Heart right ventricle (tissue), 16 donors: ENCODE results near the gene ME3. TPM values are rescaled to one million over a fixed set of nuclear protein-coding genes. Genes with fewer than 3 reads are reported as not detected.

Experiments
- ATAC-seq, 8 donors: fragments of 200-7000 bp; cut with Tn5 transposase; one replicate each; pipeline ENCODE4 v1.9.1; 2020; ENCODE audit warnings: mild to moderate bottlenecking in 8 of 8, moderate library complexity in 8 of 8, moderate number of reproducible peaks in 1 of 8
- DNase-seq, 2 donors: peaks; one replicate each; pipeline ENCODE4 v3.0.0-alpha.2; 2020
- H3K27ac ChIP-seq, 10 donors: fragments of 200-600 bp; sonication (generic) in 2 of 10; one replicate each; pipeline versions ENCODE4 v1.5.0 to v1.8.0; 2020 to 2022; ENCODE audit warnings: mild to moderate bottlenecking in 3 of 10
- H3K27me3 ChIP-seq, 7 donors: fragments of 200-600 bp; one replicate each; pipeline ENCODE4 v1.8.0; 2021 to 2022; ENCODE audit warnings: mild to moderate bottlenecking in 2 of 7
- H3K36me3 ChIP-seq, 9 donors: fragments of 200-600 bp; sonication (generic) in 1 of 9; one replicate each; pipeline versions ENCODE4 v1.5.0 to v1.8.0; 2020 to 2022; ENCODE audit warnings: mild to moderate bottlenecking in 2 of 9
- H3K4me1 ChIP-seq, 9 donors: fragments of 200-600 bp; sonication (generic) in 1 of 9; one replicate each; pipeline versions ENCODE4 v1.5.0 to v1.8.0; 2020 to 2022; ENCODE audit warnings: mild to moderate bottlenecking in 4 of 9
- H3K4me3 ChIP-seq, 10 donors: fragments of 200-600 bp; sonication (generic) in 2 of 10; one replicate each; pipeline versions ENCODE4 v1.5.0 to v1.8.0; 2020 to 2022; ENCODE audit warnings: mild to moderate bottlenecking in 7 of 10, moderate library complexity in 2 of 10
- H3K9me3 ChIP-seq, 11 donors: fragments of 200-600 bp in 10 of 11; sonication (generic) in 2 of 11; one replicate each; pipeline versions ENCODE4 v1.5.0 to v1.8.0; 2013 to 2022; ENCODE audit warnings: mild to moderate bottlenecking in 2 of 11, control low read depth in 1 of 11, moderate library complexity in 1 of 11
- WGBS, 2 donors: extraction: QIAGEN DNeasy Blood & Tissue Kit; methylation state at CpG; one replicate each; pipeline ENCODE4 v1.1.7; 2013; ENCODE audit warnings: inconsistent platforms in 1 of 2; 5-methylcytosine and 5-hydroxymethylcytosine counted together
- intact Hi-C, 10 donors: fragments of 100-400 bp; cut with DNase I; formaldehyde crosslinking; loops; one replicate each; pipeline versions ENCODE4 v1.11.1 to v1.14.2; 2022
- polyA plus RNA-seq, 2 donors: library from polyadenylated mRNA; stranded (reverse); fragments of 200-250 nt; gene quantifications; one replicate each; pipeline ENCODE4 v1.2.3, GENCODE V29; 2013
- total RNA-seq, 10 donors: library from RNA; stranded (reverse); fragmentation: NEBNext Ultra II Directional in 3 of 10; extraction: Animal tissue kit (Norgen Biotek cat#: 25700) in 3 of 10; gene quantifications; one replicate each; pipeline versions ENCODE4 v1.2.1 to v1.2.4, GENCODE V29; 2021 to 2023
- TF ChIP-seq, protein P1 (sequence below), 9 donors: fragments of 200-600 bp; sonication (generic) in 2 of 9; IDR thresholded peaks; one replicate each; pipeline versions ENCODE4 v1.5.0 to v1.8.0; 2021 to 2022; ENCODE audit warnings: antibody characterized with exemption in 9 of 9, mild to moderate bottlenecking in 5 of 9, moderate library complexity in 1 of 9
- donor health status: Arrhythmogenic right ventricular cardiomyopathy.
- donor health status: ischemic (EF 13 %, LVEDD 7.1; RV severe dilation, severe dysfunction).
- donor health status: healthy with polysubstance abuse.
- donor health status: DM: no; HTN: yes; CAD: no.
- donor health status: DM: no; HTN: no; CAD: no.
- donor health status: ischemic (EF 25% LVEDD 6.9; RV normal size, moderate dysfunction).
- donor health status: ischemic (EF 25% LVEDD 5.7; RV mildly dilated, moderate dysfunction).
- donor health status: healthy.
- donor health status: DM: yes; HTN: yes; CAD: no.
- donor health status: Ischemic cardiomyopathy.
- donor health status: ischemic (EF 35%, LVEDD 5.7; RV mildly dilated, moderate dysfunction).
- donor health status: nonischemic (EF 11% LVEDD 7.7; RV severe dilation, severe dysfunction).
- donor health status: DM: yes; HTN: yes; CAD: no.
- donor health status: PGD.
- donor health status: ischemic (EF 29% LVEDD 5.4; RV normal size, mild dysfunction).
- donor health status: nonischemic (EF 23%, LVEDD 6.1; RV moderate dilation, normal function).

Gene ME3
- total and polyA plus RNA-seq, 12 donors, result 17.2 to 46.8 (median 33.7) TPM

- Histone ChIP-seq H3K4me3 (no peak overlapping the region), H3K27ac (peak overlapping the region in 5 of 10 donors; percentile 14 to 38 (median 32)), H3K27me3 (no peaks in the 10 kb centered on the region), H3K4me1 (peaks cover 0 to 45% (median 8%) of the 10 kb centered on the region in 9 donors), H3K36me3 (no peaks in the 10 kb centered on the region), H3K9me3 (no peaks in the 10 kb centered on the region)
- DNase-seq (peak in 1 of 2 donors; percentile 23), ATAC-seq (peak; percentile 38 to 89 (median 86))
- TF ChIP-seq, protein P1, sequence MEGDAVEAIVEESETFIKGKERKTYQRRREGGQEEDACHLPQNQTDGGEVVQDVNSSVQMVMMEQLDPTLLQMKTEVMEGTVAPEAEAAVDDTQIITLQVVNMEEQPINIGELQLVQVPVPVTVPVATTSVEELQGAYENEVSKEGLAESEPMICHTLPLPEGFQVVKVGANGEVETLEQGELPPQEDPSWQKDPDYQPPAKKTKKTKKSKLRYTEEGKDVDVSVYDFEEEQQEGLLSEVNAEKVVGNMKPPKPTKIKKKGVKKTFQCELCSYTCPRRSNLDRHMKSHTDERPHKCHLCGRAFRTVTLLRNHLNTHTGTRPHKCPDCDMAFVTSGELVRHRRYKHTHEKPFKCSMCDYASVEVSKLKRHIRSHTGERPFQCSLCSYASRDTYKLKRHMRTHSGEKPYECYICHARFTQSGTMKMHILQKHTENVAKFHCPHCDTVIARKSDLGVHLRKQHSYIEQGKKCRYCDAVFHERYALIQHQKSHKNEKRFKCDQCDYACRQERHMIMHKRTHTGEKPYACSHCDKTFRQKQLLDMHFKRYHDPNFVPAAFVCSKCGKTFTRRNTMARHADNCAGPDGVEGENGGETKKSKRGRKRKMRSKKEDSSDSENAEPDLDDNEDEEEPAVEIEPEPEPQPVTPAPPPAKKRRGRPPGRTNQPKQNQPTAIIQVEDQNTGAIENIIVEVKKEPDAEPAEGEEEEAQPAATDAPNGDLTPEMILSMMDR (IDR thresholded peaks at IDR 0.05), result no peak
- 43 to 47% methylated on average over 5 of the region's 5 CpGs for WGBS, 2 donors
- intact Hi-C loops, result no loop called here
Observed at GRCh38 chr11:86687185-86687778, 14.9 kb upstream of the ME3 start.

- no peak for ATAC-seq
- Histone ChIP-seq H3K4me3 (no peak overlapping the region), H3K27me3 (no peaks in the 10 kb centered on the region), H3K9me3 (no peaks in the 10 kb centered on the region), H3K36me3 (no peaks in the 10 kb centered on the region), H3K27ac (peak overlapping the region in 2 of 10 donors; percentile 11 to 29), H3K4me1 (peaks cover 3 to 53% (median 15%) of the 10 kb centered on the region in 9 donors)
- no peak for DNase-seq
- intact Hi-C loops, result no loop called here
- 100% methylated on average over 1 of the region's 1 CpG for WGBS, 2 donors
- TF ChIP-seq, protein P1 (IDR thresholded peaks at IDR 0.05), result no peak
Observed at GRCh38 chr11:86686531-86686930, 14.1 kb upstream of the ME3 start.

DNA sequence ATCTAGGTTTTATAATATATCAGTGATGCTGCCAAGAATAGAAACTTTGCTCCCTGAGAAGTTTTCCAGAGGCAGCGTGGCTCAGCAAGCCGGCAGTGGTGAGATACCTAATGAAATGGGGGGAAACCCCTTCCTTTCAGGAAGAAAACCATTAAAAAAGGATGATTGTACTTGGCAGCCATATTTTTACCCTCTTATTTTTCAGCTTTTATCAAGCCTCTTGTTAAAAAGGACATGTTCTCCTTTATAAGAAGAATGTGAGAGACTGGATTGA lies 9.0 kb upstream of the ME3 start:
- intact Hi-C loops, result no loop called here
- Histone ChIP-seq H3K27ac (peak overlapping the region in 7 of 10 donors; percentile 47 to 79 (median 57)), H3K4me1 (peaks cover 3 to 49% (median 22%) of the 10 kb centered on the region in 9 donors), H3K9me3 (no peaks in the 10 kb centered on the region), H3K36me3 (no peaks in the 10 kb centered on the region), H3K4me3 (no peak overlapping the region), H3K27me3 (no peaks in the 10 kb centered on the region)
- peak in 4 of 8 donors; percentile 62 to 74 (median 64) for ATAC-seq
- TF ChIP-seq, protein P1 (IDR thresholded peaks at IDR 0.05), result no peak
- WGBS, 2 donors, result 25 to 27% methylated on average over 2 of the region's 2 CpGs
- DNase-seq, result no peak

DNA sequence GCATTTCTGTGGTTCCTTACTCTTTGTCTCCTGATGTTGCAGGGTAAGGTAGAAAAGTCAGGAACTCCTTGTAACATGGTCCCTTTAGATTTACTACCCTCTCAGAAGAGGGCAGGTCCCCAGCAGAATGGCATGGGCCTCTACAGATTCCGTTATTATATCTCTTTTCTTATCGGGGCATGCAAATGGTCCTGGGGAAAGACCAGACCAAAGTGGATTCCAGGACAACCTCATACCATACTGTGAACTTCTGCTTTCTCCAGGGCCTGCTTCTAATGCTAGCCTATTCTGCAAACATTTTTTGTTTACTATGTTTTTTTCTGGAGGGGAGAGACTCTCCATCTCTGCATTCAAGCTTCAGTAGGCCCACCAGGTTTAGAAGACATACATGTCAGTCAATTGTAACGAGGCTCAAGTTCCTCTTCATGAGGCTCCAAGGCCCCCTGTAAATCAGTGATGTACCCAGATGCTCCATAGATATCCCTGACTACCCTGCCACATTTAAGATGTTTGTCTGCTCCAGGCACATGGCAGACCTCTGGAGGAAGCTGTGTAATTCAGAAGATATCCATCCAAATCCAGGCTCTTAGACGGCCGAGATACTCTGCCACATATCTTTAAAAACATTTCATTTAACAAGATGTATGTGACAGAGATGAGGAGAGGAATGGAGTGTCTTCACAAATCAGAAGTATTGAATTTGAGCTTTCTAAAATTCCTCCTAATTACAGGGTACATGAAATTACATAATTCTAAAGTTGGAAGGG lies 8.5 kb upstream of the ME3 start:
- WGBS, 2 donors, result 48 to 58% methylated on average over 5 of the region's 5 CpGs
- ATAC-seq (peak in 2 of 8 donors; percentile 7 to 12), DNase-seq (no peak)
- no peak overlapping the region for H3K4me3 ChIP-seq
- H3K9me3 ChIP-seq, result no peaks in the 10 kb centered on the region
- peak overlapping the region in 6 of 10 donors; percentile 49 to 79 (median 62) for H3K27ac ChIP-seq
- intact Hi-C loops, result no loop called here
- peaks cover 3 to 53% (median 22%) of the 10 kb centered on the region in 9 donors for H3K4me1 ChIP-seq
- no peaks in the 10 kb centered on the region for H3K36me3 ChIP-seq
- no peaks in the 10 kb centered on the region for H3K27me3 ChIP-seq
- TF ChIP-seq, protein P1 (IDR thresholded peaks at IDR 0.05), result no peak
